ENCODE measurements around the gene SUGCT. TPM values are rescaled to one million over a fixed set of nuclear protein-coding genes. Genes with fewer than 3 reads are reported as not detected.

SUGCT gene
- total RNA-seq, 3 donors from 2014 or later (not counting 1 experiment from before 2014, with no cell fraction given) = 0.40 to 0.59 TPM; not detected in 1

GRCh38 chr7:40634118-40634517, 499.3 kb downstream of the SUGCT start:
- H3K4me3 Mint-ChIP-seq = no peak overlapping the region
- no peak for ATAC-seq
- H3K27me3 ChIP-seq (ENCODE audit: control insufficient read depth, insufficient read depth, low read length) = no peaks in the 10 kb centered on the region
- intact Hi-C loops (cut with micrococcal nuclease) = no loop called here
- no peak overlapping the region for H3K4me3 ChIP-seq (ENCODE audit: low read length)
- H3K27ac ChIP-seq (ENCODE audit: low read length) = no peak overlapping the region
- no peaks in the 10 kb centered on the region for H3K36me3 Mint-ChIP-seq
- no peaks in the 10 kb centered on the region for H3K4me1 Mint-ChIP-seq
- TF ChIP-seq CTCF (IDR thresholded peaks at IDR 0.05) = no peak
- H3K27me3 Mint-ChIP-seq (ENCODE audit: low read depth in 2 of 2) = peaks cover 3 to 8% of the 10 kb centered on the region in 2 donors
- no peak for DNase-seq
- WGBS (ENCODE audit: insufficient coverage) = 89% methylated on average over 8 of the region's 8 CpGs
- H3K27ac Mint-ChIP-seq = no peak overlapping the region
- H3K36me3 ChIP-seq (ENCODE audit: control insufficient read depth, insufficient read depth, low read length) = no peaks in the 10 kb centered on the region
- H3K4me1 ChIP-seq (ENCODE audit: control insufficient read depth, insufficient read depth, low read length) = no peaks in the 10 kb centered on the region
- no peaks in the 10 kb centered on the region for H3K9me3 ChIP-seq (ENCODE audit: control insufficient read depth, insufficient read depth, low read length)
- peaks cover 0 to 5% of the 10 kb centered on the region in 2 donors for H3K9me3 Mint-ChIP-seq

GRCh38 chr7:40638545-40639320, 503.9 kb downstream of the SUGCT start:
- H3K9me3 Mint-ChIP-seq = peaks cover 0 to 5% of the 10 kb centered on the region in 2 donors
- H3K4me1 Mint-ChIP-seq = no peaks in the 10 kb centered on the region
- DNase-seq (no peak), ATAC-seq (no peak)
- H3K4me1 ChIP-seq (ENCODE audit: control insufficient read depth, insufficient read depth, low read length) = no peaks in the 10 kb centered on the region
- peaks cover 3 to 8% of the 10 kb centered on the region in 2 donors for H3K27me3 Mint-ChIP-seq (ENCODE audit: low read depth in 2 of 2)
- no peaks in the 10 kb centered on the region for H3K27me3 ChIP-seq (ENCODE audit: control insufficient read depth, insufficient read depth, low read length)
- intact Hi-C loops (cut with micrococcal nuclease) = no loop called here
- H3K36me3 Mint-ChIP-seq = no peaks in the 10 kb centered on the region
- no peak overlapping the region for H3K27ac ChIP-seq (ENCODE audit: low read length)
- H3K9me3 ChIP-seq (ENCODE audit: control insufficient read depth, insufficient read depth, low read length) = no peaks in the 10 kb centered on the region
- no peak for TF ChIP-seq CTCF (IDR thresholded peaks at IDR 0.05)
- no peaks in the 10 kb centered on the region for H3K36me3 ChIP-seq (ENCODE audit: control insufficient read depth, insufficient read depth, low read length)
- no peak overlapping the region for H3K4me3 Mint-ChIP-seq
- no peak overlapping the region for H3K4me3 ChIP-seq (ENCODE audit: low read length)
- H3K27ac Mint-ChIP-seq = no peak overlapping the region
- 34% methylated on average over 3 of the region's 7 CpGs for WGBS (ENCODE audit: insufficient coverage)

- no peaks in the 10 kb centered on the region for H3K4me1 Mint-ChIP-seq
- H3K4me1 ChIP-seq (ENCODE audit: control insufficient read depth, insufficient read depth, low read length) = no peaks in the 10 kb centered on the region
- 62% methylated on average over 1 of the region's 3 CpGs for WGBS (ENCODE audit: insufficient coverage)
- no peak overlapping the region for H3K4me3 Mint-ChIP-seq
- ATAC-seq = no peak
- H3K4me3 ChIP-seq (ENCODE audit: low read length) = no peak overlapping the region
- no peak overlapping the region for H3K27ac Mint-ChIP-seq
- intact Hi-C loops (cut with micrococcal nuclease) = no loop called here
- H3K27ac ChIP-seq (ENCODE audit: low read length) = no peak overlapping the region
- H3K9me3 Mint-ChIP-seq = peaks cover 0 to 3% of the 10 kb centered on the region in 2 donors
- no peaks in the 10 kb centered on the region for H3K36me3 Mint-ChIP-seq
- no peak for DNase-seq
- no peaks in the 10 kb centered on the region for H3K9me3 ChIP-seq (ENCODE audit: control insufficient read depth, insufficient read depth, low read length)
- TF ChIP-seq CTCF (IDR thresholded peaks at IDR 0.05) = no peak
- no peaks in the 10 kb centered on the region for H3K27me3 ChIP-seq (ENCODE audit: control insufficient read depth, insufficient read depth, low read length)
- H3K27me3 Mint-ChIP-seq (ENCODE audit: low read depth in 2 of 2) = peaks cover 5 to 19% of the 10 kb centered on the region in 2 donors
- no peaks in the 10 kb centered on the region for H3K36me3 ChIP-seq (ENCODE audit: control insufficient read depth, insufficient read depth, low read length)
Observed at GRCh38 chr7:40640566-40640965, 505.8 kb downstream of the SUGCT start.

- WGBS (ENCODE audit: insufficient coverage) = 51% methylated on average over 7 of the region's 7 CpGs
- H3K27me3 ChIP-seq (ENCODE audit: control insufficient read depth, insufficient read depth, low read length) = no peaks in the 10 kb centered on the region
- H3K4me3 ChIP-seq (ENCODE audit: low read length) = no peak overlapping the region
- ATAC-seq (no peak), DNase-seq (no peak)
- H3K36me3 ChIP-seq (ENCODE audit: control insufficient read depth, insufficient read depth, low read length) = no peaks in the 10 kb centered on the region
- Mint-ChIP-seq H3K4me1 (no peaks in the 10 kb centered on the region), H3K4me3 (no peak overlapping the region), H3K27me3 (ENCODE audit: low read depth in 2 of 2) (peaks cover 5 to 19% of the 10 kb centered on the region in 2 donors), H3K9me3 (peaks cover 0 to 3% of the 10 kb centered on the region in 2 donors), H3K36me3 (no peaks in the 10 kb centered on the region), H3K27ac (no peak overlapping the region)
- no peak for TF ChIP-seq CTCF (IDR thresholded peaks at IDR 0.05)
- no peak overlapping the region for H3K27ac ChIP-seq (ENCODE audit: low read length)
- no peaks in the 10 kb centered on the region for H3K4me1 ChIP-seq (ENCODE audit: control insufficient read depth, insufficient read depth, low read length)
- intact Hi-C loops (cut with micrococcal nuclease) = no loop called here
- no peaks in the 10 kb centered on the region for H3K9me3 ChIP-seq (ENCODE audit: control insufficient read depth, insufficient read depth, low read length)
Observed at GRCh38 chr7:40641701-40642100, 506.9 kb downstream of the SUGCT start.
